ENCODE results near the gene SLC26A2. TPM values are rescaled to one million over a fixed set of nuclear protein-coding genes. Genes with fewer than 3 reads are reported as not detected.

Gene SLC26A2
- total RNA-seq, 1 donor from 2014 or later: 12.6 TPM

DNA sequence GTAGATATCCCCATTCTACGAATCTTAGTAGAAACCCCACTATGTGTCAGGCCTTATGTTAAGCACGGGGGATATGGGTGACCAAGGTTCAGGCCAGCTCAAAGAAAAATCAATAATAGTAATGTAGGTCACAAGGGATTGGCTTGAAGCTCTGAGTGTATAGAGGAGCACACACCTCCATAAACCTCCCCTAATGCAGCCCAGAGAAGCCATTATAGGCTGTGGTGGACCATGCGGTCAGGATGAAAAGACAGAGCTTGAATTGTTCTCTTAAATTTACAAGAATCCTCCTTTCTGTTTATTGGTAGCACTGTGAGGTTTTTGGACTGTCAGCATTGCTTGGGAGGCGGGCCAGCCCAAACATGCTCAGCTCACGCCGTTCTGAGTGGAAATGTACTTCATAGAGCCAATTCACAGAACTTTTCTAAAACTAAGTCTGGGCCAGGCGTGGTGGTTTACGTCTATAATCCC, 25.1 kb upstream of the SLC26A2 start:
- Mint-ChIP-seq H3K4me3 (ENCODE audit: low read depth) (no peak overlapping the region), H3K4me1 (ENCODE audit: low read depth) (peaks cover 12% of the 10 kb centered on the region), H3K9me3 (ENCODE audit: low read depth) (no peaks in the 10 kb centered on the region), H3K36me3 (ENCODE audit: insufficient read depth) (no peaks in the 10 kb centered on the region), H3K27me3 (peaks cover 14% of the 10 kb centered on the region), H3K27ac (no peak overlapping the region)
- no peak for DNase-seq (ENCODE audit: low spot score, unreplicated experiment)
- TF ChIP-seq, protein P1, sequence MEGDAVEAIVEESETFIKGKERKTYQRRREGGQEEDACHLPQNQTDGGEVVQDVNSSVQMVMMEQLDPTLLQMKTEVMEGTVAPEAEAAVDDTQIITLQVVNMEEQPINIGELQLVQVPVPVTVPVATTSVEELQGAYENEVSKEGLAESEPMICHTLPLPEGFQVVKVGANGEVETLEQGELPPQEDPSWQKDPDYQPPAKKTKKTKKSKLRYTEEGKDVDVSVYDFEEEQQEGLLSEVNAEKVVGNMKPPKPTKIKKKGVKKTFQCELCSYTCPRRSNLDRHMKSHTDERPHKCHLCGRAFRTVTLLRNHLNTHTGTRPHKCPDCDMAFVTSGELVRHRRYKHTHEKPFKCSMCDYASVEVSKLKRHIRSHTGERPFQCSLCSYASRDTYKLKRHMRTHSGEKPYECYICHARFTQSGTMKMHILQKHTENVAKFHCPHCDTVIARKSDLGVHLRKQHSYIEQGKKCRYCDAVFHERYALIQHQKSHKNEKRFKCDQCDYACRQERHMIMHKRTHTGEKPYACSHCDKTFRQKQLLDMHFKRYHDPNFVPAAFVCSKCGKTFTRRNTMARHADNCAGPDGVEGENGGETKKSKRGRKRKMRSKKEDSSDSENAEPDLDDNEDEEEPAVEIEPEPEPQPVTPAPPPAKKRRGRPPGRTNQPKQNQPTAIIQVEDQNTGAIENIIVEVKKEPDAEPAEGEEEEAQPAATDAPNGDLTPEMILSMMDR (IDR thresholded peaks at IDR 0.05; ENCODE audit: unreplicated experiment): no peak

DNA sequence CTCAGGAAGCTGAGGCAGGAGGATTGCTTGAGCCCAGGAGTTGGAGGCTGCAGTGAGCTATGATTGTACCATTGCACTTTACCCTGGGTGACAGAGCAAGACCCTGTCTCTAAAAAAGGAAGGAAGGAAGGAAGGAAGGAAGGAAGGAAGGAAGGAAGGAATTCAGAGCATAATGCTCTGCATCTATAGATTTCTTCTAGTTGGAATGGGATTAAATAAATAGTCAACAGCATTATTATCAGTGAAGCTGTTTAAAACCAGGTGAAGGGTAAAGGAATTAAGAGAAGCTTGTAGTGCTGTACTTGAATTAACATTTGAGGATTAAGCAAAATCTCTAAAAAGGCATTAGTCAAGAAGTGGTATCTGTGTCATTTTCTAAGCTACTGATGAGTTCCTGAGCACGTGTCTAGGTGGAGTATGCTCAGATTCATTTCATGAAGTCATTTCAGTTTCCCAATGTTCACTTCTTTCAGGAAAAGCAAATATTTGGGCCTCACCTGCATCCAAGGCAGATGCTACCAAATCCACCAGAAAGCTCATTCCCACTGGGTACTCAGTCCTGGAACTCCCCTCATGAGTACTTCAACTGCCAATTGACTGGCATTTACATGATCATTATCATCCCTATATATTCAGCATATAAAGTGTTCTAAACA, 24.4 kb upstream of the SLC26A2 start:
- no peaks in the 10 kb centered on the region for H3K36me3 Mint-ChIP-seq (ENCODE audit: insufficient read depth)
- H3K9me3 Mint-ChIP-seq (ENCODE audit: low read depth): no peaks in the 10 kb centered on the region
- H3K4me3 Mint-ChIP-seq (ENCODE audit: low read depth): no peak overlapping the region
- TF ChIP-seq, protein P1 (IDR thresholded peaks at IDR 0.05; ENCODE audit: unreplicated experiment): no peak
- peaks cover 10% of the 10 kb centered on the region for H3K27me3 Mint-ChIP-seq
- DNase-seq (ENCODE audit: low spot score, unreplicated experiment): no peak
- H3K4me1 Mint-ChIP-seq (ENCODE audit: low read depth): peaks cover 18% of the 10 kb centered on the region
- H3K27ac Mint-ChIP-seq: no peak overlapping the region

DNA sequence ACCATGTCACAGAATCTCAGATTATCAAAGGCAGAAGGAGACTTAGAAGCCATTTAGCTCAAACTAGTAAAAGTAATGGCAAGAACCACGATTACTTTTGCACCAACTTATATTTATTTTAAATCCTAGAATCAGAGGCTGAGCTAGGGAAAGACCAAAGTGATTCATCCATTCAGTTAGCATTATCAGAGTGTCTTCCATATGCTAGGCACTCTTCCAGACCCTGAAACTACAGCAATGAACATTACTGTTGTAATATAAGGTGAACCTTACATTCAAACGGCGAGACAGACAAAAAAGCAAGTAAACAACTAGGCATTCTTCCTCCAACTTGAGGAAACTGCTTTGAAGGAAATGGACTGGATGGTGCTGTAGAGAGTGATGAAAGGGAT, 23.9 kb upstream of the SLC26A2 start:
- TF ChIP-seq, protein P1 (IDR thresholded peaks at IDR 0.05; ENCODE audit: unreplicated experiment): no peak
- no peak for DNase-seq (ENCODE audit: low spot score, unreplicated experiment)
- Mint-ChIP-seq H3K4me3 (ENCODE audit: low read depth) (no peak overlapping the region), H3K4me1 (ENCODE audit: low read depth) (peaks cover 24% of the 10 kb centered on the region), H3K27ac (no peak overlapping the region), H3K9me3 (ENCODE audit: low read depth) (no peaks in the 10 kb centered on the region), H3K36me3 (ENCODE audit: insufficient read depth) (no peaks in the 10 kb centered on the region), H3K27me3 (peaks cover 8% of the 10 kb centered on the region)

DNA sequence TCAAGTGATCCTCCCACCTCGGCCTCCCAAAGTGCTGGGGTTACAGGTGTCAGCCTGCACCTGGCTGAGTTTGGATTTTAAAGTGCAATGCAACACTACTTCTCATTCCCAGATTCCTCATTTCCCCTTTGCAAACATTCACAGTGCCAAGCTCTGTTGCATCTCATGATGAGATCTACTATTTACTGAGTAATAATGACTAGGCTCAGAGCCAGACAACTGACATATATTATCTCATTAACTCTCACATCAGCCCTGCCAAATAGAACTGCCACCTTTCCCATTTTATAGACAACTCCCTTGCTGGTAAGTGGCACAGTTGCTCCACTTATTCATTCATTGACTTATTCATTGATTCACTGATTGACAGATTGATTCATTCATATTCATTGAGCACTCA, 22.9 kb upstream of the SLC26A2 start:
- Mint-ChIP-seq H3K27me3 (no peaks in the 10 kb centered on the region), H3K9me3 (ENCODE audit: low read depth) (no peaks in the 10 kb centered on the region), H3K36me3 (ENCODE audit: insufficient read depth) (no peaks in the 10 kb centered on the region), H3K4me1 (ENCODE audit: low read depth) (peaks cover 32% of the 10 kb centered on the region), H3K27ac (no peak overlapping the region), H3K4me3 (ENCODE audit: low read depth) (no peak overlapping the region)
- no peak for DNase-seq (ENCODE audit: low spot score, unreplicated experiment)
- TF ChIP-seq, protein P1 (IDR thresholded peaks at IDR 0.05; ENCODE audit: unreplicated experiment): no peak

DNA sequence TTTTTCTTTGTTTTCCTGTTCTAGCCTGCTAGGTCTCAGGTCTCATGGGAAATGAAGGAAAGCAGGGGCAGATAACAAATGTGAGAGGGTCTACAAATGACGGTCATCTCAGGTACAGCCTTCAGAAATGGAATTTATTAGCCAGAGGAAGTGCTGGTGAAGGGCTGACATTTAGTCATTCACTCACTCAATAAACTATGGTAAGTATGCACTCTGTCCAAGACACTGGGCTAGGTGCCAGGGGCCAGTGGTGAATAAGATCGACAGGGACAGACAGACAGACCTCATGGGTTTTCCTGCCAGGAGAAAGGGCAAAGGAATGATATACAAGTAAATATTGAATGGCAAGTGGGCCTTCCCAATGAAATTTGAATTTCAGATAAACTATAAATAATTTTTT, 22.3 kb upstream of the SLC26A2 start:
- no peak overlapping the region for H3K4me3 Mint-ChIP-seq (ENCODE audit: low read depth)
- no peak for DNase-seq (ENCODE audit: low spot score, unreplicated experiment)
- TF ChIP-seq, protein P1 (IDR thresholded peaks at IDR 0.05; ENCODE audit: unreplicated experiment): no peak
- H3K36me3 Mint-ChIP-seq (ENCODE audit: insufficient read depth): no peaks in the 10 kb centered on the region
- no peak overlapping the region for H3K27ac Mint-ChIP-seq
- no peaks in the 10 kb centered on the region for H3K27me3 Mint-ChIP-seq
- H3K9me3 Mint-ChIP-seq (ENCODE audit: low read depth): no peaks in the 10 kb centered on the region
- peaks cover 38% of the 10 kb centered on the region for H3K4me1 Mint-ChIP-seq (ENCODE audit: low read depth)

Measured in progenitor cell of endocrine pancreas (in vitro differentiated cells).